Transverse colon (tissue), 4 donors: Measurements from ENCODE around the gene TARS1.

ENCODE experiments used
- CTCF ChIP-seq, 5 experiments: fragments of 200-600 bp in 3 of 5; fragments of 450-650 bp in 2 of 5; sonication (generic) in 3 of 5; IDR thresholded peaks; 1 replicate in 2 of 5; 2 replicates in 3 of 5; pipeline ENCODE4 v1.5.1; 2016 to 2017; ENCODE audit warnings: antibody characterized with exemption in 5 of 5, inconsistent platforms in 3 of 5, mild to moderate bottlenecking in 2 of 5, moderate library complexity in 1 of 5
- EP300 ChIP-seq: sonication (generic); formaldehyde crosslinking; IDR thresholded peaks from one replicate; pipeline ENCODE4 v1.6.1; 2017; ENCODE audit warnings: antibody characterized with exemption, low read depth
- POLR2A ChIP-seq: fragments of 450-650 bp; IDR thresholded peaks from one replicate; pipeline ENCODE4 v1.6.1; 2016; ENCODE audit warnings: antibody characterized with exemption, mild to moderate bottlenecking, moderate library complexity
- POLR2AphosphoS5 ChIP-seq, 3 donors: sonication (generic); formaldehyde crosslinking; IDR thresholded peaks; one replicate each; pipeline ENCODE4 v1.6.1; 2016; ENCODE audit warnings: antibody characterized with exemption in 3 of 3

DNA sequence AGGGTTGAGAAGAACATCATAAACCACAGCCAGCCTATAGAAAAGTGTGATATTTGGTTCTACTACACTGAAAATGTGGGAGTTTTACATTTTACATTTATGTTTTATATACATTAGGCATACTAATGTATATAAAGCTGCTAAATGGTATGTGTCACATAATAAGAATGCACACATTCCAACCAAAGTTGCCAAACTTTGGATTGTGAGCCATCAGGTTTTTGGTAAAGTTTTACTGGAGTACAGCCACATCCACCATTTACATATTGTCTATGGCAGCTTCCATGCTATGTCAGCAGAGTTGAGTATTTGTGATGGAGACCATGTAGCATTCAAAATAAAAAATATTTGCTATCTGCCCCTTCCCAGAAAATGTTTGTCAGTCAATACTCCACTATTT lies 23.1 kb upstream of the TARS1 start:
- TF ChIP-seq POLR2A (no peak), POLR2AphosphoS5 (IDR thresholded peaks at IDR 0.05) (no peak), CTCF (IDR thresholded peaks at IDR 0.05) (no peak), EP300 (no peak)
